ENCODE data around the gene KANK2. TPM values are rescaled to one million over a fixed set of nuclear protein-coding genes. Genes with fewer than 3 reads are reported as not detected.

The KANK2 gene
- total and polyA plus RNA-seq, 10 of the 15 experiments (the other 5 are each of a cell fraction or from before 2014, with no cell fraction given), result 4.9 to 33.0 (median 21.0) TPM

DNA sequence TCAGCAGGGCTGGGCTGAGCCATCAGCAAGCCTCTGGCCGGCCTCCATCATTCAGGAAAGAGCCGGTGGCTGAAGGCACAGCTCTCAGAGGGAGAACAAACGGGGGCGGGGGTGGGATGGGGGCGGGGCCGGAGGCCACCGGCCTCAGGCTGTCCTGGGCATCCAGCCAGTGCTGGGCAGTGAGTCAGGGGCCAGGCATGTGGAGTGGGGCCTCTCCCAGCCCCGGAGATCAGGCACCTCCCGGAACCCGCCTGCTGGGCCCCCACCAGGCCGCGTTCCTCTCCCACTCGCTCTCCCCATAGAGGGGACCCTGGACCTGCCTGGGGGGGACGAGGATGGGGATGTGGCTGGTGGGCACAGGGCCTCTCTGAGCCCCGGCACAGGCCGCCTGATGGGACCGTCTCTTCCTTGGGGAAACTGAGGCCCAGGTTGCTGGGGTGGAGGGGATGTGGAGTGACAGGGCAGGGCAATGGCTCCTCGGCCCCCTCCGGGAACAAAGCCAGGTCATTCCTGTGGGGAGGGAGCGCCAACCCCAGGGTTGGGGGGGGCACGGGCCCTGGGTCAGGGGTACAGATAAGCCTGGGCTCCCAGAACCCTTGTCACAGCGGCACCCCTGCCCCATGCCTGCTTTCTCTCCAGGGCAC, 54.7 kb downstream of the KANK2 start:
- Histone ChIP-seq H3K27me3 (replicated peaks in 1 of 2; ENCODE audit: control insufficient read depth in 2 of 2, insufficient read depth in 2 of 2, low read length in 1 of 2) (no peaks in the 10 kb centered on the region), H3K9me3 (replicated peaks; ENCODE audit: control insufficient read depth, insufficient read depth, low read length) (no peaks in the 10 kb centered on the region), H3K36me3 (ENCODE audit: control insufficient read depth in 2 of 2, insufficient read depth in 2 of 2, low read length in 1 of 2) (peaks cover 2 to 3% of the 10 kb centered on the region in 2 experiments; a peak in 3 of 4 replicates), H3K4me2 (ENCODE audit: control insufficient read depth, insufficient read depth) (peak overlapping the region; percentile 77), H3K4me3 (no peak overlapping the region; the same call in 1 of the 2 replicates), H2AFZ (ENCODE audit: control insufficient read depth, low read depth, low read length) (peak overlapping the region; percentile 71), H3K27ac (ENCODE audit: control insufficient read depth, insufficient read depth) (peak overlapping the region; percentile 44), H3K9ac (ENCODE audit: control insufficient read depth, insufficient read depth, low read length) (no peak overlapping the region), H3K79me2 (ENCODE audit: control insufficient read depth, insufficient read depth, low read length) (no peaks in the 10 kb centered on the region), H3K4me1 (ENCODE audit: control insufficient read depth, insufficient read depth, low read length) (peaks cover 15% of the 10 kb centered on the region), H4K20me1 (ENCODE audit: control insufficient read depth, insufficient read depth) (no peaks in the 10 kb centered on the region)
- 71% methylated on average over 22 of the region's 22 CpGs for WGBS (ENCODE audit: insufficient coverage, insufficient replicate concordance, low lambda C conversion rate, missing lambda C conversion rate)
- DNase-seq (ENCODE audit: low read depth, low spot score), result no peak
- no peak for FAIRE-seq
- no TSS peak for BruUV-seq (replicated peaks)
- no peak; the same call in 2 of the 3 replicates for ATAC-seq
- SMC1A ChIA-PET (ENCODE audit: uncharacterized antibody, unreplicated experiment), result no interaction called here
- intact Hi-C loops (cut with micrococcal nuclease; ENCODE audit: unreplicated experiment) (no loop called here), in situ Hi-C loops (cut with MboI) (no loop called here)
- POLR2A ChIA-PET, result interaction anchor here (1.0 kb wide), 1 partner anchor 13 kb away, joined by 3 read pairs; the partner anchor contains the start of gene SPC24
- RAD21 ChIA-PET (ENCODE audit: unreplicated experiment), result no interaction called here
- CTCF ChIA-PET, result interaction anchor here (1.3 kb wide), 2 partner anchors 12 to 107 kb away, joined by 3 to 4 read pairs; no protein-coding TSS in a partner anchor
- TF ChIP-seq MYB (IDR thresholded peaks at IDR 0.05; ENCODE audit: borderline replicate concordance, low read depth, low read length) (no peak), IRF3 (IDR thresholded peaks at IDR 0.05) (no peak), E4F1 (IDR thresholded peaks at IDR 0.05; ENCODE audit: borderline replicate concordance, partially characterized antibody) (no peak), NFIC (IDR thresholded peaks at IDR 0.05; ENCODE audit: low read depth, low read length) (no peak), IKZF1 (conservative IDR thresholded peaks at IDR 0.05) (no peak), HDAC2 (IDR thresholded peaks at IDR 0.05) (no peak), ZSCAN29 (IDR thresholded peaks at IDR 0.05) (no peak), YBX1 (IDR thresholded peaks at IDR 0.05) (no peak)
- TF ChIP-seq, protein P1, sequence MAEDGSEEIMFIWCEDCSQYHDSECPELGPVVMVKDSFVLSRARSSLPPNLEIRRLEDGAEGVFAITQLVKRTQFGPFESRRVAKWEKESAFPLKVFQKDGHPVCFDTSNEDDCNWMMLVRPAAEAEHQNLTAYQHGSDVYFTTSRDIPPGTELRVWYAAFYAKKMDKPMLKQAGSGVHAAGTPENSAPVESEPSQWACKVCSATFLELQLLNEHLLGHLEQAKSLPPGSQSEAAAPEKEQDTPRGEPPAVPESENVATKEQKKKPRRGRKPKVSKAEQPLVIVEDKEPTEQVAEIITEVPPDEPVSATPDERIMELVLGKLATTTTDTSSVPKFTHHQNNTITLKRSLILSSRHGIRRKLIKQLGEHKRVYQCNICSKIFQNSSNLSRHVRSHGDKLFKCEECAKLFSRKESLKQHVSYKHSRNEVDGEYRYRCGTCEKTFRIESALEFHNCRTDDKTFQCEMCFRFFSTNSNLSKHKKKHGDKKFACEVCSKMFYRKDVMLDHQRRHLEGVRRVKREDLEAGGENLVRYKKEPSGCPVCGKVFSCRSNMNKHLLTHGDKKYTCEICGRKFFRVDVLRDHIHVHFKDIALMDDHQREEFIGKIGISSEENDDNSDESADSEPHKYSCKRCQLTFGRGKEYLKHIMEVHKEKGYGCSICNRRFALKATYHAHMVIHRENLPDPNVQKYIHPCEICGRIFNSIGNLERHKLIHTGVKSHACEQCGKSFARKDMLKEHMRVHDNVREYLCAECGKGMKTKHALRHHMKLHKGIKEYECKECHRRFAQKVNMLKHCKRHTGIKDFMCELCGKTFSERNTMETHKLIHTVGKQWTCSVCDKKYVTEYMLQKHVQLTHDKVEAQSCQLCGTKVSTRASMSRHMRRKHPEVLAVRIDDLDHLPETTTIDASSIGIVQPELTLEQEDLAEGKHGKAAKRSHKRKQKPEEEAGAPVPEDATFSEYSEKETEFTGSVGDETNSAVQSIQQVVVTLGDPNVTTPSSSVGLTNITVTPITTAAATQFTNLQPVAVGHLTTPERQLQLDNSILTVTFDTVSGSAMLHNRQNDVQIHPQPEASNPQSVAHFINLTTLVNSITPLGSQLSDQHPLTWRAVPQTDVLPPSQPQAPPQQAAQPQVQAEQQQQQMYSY (CRISPR knock-in tag; IDR thresholded peaks at IDR 0.05), result no peak
- TF ChIP-seq, protein P2, sequence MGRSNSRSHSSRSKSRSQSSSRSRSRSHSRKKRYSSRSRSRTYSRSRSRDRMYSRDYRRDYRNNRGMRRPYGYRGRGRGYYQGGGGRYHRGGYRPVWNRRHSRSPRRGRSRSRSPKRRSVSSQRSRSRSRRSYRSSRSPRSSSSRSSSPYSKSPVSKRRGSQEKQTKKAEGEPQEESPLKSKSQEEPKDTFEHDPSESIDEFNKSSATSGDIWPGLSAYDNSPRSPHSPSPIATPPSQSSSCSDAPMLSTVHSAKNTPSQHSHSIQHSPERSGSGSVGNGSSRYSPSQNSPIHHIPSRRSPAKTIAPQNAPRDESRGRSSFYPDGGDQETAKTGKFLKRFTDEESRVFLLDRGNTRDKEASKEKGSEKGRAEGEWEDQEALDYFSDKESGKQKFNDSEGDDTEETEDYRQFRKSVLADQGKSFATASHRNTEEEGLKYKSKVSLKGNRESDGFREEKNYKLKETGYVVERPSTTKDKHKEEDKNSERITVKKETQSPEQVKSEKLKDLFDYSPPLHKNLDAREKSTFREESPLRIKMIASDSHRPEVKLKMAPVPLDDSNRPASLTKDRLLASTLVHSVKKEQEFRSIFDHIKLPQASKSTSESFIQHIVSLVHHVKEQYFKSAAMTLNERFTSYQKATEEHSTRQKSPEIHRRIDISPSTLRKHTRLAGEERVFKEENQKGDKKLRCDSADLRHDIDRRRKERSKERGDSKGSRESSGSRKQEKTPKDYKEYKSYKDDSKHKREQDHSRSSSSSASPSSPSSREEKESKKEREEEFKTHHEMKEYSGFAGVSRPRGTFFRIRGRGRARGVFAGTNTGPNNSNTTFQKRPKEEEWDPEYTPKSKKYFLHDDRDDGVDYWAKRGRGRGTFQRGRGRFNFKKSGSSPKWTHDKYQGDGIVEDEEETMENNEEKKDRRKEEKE (IDR thresholded peaks at IDR 0.05), result no peak
- TF ChIP-seq, protein P3, sequence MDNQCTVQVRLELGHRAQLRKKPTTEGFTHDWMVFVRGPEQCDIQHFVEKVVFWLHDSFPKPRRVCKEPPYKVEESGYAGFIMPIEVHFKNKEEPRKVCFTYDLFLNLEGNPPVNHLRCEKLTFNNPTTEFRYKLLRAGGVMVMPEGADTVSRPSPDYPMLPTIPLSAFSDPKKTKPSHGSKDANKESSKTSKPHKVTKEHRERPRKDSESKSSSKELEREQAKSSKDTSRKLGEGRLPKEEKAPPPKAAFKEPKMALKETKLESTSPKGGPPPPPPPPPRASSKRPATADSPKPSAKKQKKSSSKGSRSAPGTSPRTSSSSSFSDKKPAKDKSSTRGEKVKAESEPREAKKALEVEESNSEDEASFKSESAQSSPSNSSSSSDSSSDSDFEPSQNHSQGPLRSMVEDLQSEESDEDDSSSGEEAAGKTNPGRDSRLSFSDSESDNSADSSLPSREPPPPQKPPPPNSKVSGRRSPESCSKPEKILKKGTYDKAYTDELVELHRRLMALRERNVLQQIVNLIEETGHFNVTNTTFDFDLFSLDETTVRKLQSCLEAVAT (IDR thresholded peaks at IDR 0.05), result no peak

Data from GM12878 (cell line).